CD4-positive, alpha-beta T cell treated with Interleukin-10 for 1 hour (primary cell): ENCODE results near the gene NUDT22.

Source experiments
- DNase-seq: peaks from one replicate; pipeline ENCODE4 v3.0.0-alpha.2; 2020

Gene NUDT22

DNA sequence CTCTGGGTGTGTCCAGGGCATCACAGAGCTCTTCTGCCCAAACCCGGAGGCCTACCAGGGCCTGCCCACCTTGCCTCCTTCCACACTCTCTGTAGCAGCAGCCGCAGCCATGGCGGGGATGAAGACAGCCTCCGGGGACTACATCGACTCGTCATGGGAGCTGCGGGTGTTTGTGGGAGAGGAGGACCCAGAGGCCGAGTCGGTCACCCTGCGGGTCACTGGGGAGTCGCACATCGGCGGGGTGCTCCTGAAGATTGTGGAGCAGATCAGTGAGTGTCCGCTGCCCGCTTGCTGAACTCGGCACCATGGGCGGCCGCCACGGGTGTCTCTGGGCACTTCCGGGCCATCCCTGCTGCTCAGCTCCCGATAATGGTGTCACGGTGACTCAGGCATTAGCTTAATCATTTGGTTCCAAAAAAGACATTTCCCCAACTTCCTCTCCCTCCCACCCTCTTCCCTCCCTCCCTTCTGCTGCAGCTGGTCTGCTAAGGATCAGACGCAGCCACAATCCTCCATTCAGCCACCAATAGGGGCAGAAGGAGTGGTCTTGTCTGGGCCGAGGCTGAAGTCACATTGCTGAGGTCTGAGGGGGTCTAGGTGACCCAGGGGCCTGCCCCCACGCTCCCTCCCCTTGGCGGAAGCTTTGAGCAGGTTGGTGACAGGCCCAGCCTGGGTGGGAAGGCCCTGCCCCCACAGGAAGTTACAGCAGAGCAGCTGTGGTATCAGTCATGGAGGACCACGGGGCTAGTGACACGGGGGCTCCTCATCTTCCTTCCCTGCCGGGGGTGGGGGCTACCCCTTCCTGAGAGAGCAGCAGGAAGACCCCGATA lies 18.6 kb upstream of the NUDT22 start:
- DNase-seq = peak; percentile 79

DNA sequence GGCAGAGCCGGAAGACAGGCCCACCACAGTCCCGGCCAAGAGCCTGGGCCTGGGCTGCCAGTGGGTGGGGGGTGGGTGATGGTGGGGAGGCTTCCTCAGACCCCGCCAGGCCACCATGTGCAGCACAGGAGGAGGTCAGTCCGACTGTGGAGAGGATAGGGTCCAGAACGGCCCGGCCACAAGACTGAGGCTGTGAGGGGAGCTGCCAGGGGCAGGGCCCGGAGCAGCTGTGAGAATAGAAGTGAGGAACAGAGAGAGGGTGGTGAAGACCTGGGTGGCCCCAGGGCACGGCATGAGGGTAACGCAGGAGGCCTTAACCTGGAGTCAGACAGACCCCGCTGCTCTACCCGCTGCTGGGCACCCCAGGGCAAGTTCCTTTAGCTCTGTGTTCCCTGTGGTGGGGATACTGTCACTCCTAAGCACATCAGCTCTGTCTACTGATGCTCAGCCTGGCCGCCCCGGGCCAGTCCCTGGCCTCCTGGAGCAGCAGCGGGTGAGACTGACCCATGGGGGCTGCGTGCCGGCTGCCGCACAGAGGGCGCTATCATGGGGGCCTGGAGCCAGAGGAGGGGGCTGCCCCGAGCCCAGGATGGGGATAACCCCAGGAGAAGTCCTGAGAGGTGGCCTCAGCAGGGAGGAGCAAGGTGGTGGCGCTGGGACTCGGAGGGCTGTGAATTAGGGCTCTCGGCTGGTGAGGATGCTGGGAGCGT lies 17.8 kb upstream of the NUDT22 start:
- DNase-seq = no peak

DNA sequence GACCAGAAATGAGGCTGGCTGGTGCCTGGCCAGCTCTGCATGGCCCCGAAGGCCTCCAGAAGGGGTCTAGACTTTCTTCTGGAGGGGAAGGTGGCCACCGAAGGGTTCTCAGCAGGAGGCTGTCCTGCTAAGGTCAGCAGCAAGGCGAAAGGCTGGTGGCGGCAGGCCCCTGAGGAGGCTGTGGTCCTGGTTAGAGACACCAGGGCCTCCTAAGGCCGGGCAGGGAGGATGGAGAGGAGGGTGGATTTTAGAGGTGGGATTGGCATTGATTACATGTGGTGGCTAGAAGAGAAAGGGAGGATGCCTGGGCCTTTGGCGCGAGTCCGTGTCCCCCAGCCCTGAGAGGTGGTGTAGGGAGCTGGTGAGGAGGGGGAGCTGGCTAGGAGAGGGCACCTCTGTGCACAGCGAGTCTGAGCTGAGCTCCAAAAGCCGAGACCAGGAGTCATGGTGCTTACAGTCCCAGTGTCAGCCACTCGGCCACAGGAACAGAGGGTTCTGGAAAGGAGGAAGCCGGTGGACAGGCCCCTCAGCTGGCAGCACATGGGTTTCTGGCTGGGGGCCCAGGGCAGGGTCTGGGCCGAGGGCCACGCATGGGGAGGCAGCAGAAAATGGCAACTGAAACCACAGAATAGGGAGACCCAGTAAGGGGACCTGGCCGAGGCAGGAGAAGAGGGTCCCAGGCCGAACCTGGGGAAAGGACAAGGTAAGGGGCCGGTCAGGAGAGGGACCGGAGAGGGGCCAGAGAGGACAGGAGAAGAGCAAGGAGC lies 17.1 kb upstream of the NUDT22 start:
- DNase-seq = no peak

DNA sequence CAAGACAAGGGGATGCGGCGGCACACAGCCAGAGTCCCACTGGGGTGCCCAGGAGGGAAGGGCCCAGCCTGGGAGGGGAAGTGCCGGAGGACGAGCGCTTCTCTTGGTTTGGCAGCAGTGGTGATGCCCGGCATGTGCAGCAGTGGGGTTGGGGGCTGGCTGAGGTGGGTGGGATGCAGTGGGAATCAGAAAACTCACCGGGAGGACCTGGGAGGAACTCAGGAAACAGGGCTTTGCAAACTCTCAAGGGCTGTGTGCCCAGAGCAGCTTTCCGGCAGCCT lies 16.6 kb upstream of the NUDT22 start:
- no peak for DNase-seq

DNA sequence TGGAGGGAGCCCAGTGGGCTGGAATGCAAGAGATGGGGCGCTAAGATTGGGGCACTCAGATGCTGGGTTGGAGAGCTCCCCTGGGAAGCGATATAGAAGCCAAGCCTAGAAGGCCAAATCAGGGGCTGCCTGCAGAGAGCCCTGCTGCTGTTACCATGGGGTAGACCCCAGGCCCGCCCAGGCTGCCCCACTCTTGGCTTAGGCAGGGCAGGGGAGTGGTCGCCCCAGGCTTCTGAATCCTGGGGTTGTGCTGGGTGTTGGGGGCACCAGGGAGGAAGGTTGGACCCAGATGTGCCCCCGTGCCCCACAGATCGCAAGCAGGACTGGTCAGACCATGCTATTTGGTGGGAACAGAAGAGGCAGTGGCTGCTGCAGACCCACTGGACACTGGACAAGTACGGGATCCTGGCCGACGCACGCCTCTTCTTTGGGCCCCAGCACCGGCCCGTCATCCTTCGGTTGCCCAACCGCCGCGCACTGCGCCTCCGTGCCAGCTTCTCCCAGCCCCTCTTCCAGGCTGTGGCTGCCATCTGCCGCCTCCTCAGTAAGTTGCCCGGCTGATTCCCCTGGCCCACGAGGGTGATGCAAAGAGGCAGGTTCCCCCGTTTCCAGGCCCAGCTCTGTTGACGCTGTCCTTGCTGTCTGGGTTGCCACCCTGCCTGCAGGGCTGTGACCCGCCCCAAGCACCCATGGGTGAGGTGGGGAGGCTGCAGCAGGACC lies 15.6 kb upstream of the NUDT22 start:
- DNase-seq = no peak

DNA sequence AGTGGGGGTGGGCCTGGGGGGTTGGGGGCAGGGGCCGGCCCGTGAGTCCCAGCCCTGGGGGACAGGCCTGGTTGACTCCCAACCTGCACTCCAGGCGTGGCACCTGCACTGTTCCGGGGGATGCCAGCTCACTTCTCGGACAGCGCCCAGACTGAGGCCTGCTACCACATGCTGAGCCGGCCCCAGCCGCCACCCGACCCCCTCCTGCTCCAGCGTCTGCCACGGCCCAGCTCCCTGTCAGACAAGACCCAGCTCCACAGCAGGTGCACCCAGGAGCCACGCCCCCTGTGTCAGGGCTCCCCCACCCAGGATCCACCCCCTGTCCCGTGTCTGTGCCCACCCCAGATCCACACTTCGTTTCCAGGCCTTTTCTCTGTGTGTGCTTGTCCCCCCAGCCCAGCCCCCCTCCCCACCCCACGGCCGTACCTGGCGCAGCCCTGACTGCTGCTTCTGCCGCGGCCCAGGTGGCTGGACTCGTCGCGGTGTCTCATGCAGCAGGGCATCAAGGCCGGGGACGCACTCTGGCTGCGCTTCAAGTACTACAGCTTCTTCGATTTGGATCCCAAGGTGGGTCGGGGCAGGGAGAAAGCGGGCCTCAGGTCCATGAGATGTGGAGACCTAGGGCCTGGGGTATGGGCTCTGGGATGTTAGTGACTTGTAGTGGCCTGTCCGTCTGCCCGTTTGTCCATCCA lies 14.7 kb upstream of the NUDT22 start:
- no peak for DNase-seq

DNA sequence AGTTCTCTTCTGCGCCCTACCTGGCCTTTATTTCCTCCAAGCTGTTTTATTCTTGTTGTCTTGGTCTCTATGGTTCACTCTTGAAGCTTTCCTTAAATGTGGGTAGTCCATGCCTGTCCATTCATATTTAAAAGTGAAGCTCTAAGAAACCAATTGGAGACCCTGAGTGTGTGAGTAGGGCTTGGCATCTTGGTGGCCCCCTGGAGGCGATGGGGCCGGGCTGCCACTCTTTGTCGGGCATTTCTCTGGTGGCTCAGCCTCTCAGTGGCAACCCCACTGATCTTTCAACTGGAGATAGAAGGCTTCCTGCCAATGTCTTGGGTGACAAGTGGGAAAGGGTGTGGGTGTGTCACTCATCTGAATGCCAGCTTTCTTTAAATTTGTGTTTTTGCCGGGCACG lies 9.2 kb upstream of the NUDT22 start:
- no peak for DNase-seq

DNA sequence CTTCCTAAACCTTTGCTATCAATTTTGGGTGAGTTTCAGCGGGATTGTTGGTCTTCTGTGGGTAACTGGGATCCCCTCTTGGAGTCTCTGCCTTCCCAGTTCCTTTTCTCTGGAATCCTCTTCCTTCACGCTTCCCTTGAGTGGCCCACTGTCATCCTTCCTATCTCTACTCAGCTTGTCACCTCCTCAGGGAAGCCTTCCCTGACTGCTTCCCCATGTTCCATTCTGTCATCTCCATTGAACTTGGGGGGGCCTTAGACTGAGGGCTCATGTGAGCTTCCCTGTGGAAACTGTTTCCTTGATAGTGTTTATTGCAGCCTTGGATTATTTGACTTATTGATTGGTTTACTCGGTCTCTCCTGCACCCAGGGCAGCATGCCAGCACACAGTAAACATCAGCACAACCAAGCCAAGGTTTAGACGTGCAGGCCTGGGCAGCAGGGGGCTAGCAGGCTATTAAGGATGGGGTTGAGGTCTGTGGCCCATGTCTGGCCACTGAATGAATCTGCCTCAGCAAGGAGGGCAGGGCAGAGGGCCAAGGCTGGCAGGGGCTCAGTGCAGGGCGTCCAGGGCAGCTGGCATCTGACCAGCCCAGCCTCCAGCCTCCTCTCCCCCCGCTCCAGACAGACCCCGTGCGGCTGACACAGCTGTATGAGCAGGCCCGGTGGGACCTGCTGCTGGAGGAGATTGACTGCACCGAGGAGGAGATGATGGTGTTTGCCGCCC lies 7.3 kb upstream of the NUDT22 start:
- DNase-seq = no peak

DNA sequence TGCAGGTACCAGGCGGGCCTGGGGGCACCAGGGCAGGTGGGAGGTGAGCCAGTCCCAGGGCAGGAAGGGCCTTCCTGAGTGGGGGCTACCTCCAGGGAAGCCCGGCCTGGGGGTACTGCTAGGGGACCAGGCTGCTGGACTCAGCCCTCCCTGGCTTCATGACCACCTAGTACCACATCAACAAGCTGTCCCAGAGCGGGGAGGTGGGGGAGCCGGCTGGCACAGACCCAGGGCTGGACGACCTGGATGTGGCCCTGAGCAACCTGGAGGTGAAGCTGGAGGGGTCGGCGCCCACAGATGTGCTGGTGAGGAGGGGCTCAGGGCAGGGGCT lies 6.8 kb upstream of the NUDT22 start:
- no peak for DNase-seq

DNA sequence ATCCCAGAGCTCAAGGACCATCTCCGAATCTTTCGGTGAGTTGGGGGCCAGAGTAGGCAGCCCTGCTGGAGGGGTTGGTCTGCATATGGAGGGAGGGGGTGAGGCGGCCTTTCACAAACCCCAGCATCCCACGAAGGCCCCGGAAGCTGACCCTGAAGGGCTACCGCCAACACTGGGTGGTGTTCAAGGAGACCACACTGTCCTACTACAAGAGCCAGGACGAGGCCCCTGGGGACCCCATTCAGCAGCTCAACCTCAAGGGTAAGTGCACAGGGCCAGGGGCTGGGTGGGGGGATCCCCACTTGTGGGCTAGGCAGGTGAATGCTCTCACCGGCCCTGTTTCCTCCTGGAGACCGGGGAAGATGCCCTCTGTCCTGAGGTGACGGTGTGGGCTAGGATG lies 6.3 kb upstream of the NUDT22 start:
- DNase-seq = no peak

DNA sequence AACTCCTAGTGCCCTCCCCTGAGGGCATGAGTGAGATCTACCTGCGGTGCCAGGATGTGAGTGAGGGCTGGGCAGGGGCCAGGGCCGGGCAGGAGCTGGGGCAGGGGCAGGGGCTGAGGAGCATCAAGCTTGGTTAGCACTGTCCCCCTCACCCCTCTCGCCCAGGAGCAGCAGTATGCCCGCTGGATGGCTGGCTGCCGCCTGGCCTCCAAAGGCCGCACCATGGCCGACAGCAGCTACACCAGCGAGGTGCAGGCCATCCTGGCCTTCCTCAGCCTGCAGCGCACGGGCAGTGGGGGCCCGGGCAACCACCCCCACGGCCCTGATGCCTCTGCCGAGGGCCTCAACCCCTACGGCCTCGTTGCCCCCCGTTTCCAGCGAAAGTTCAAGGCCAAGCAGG lies 5.8 kb upstream of the NUDT22 start:
- DNase-seq = no peak

DNA sequence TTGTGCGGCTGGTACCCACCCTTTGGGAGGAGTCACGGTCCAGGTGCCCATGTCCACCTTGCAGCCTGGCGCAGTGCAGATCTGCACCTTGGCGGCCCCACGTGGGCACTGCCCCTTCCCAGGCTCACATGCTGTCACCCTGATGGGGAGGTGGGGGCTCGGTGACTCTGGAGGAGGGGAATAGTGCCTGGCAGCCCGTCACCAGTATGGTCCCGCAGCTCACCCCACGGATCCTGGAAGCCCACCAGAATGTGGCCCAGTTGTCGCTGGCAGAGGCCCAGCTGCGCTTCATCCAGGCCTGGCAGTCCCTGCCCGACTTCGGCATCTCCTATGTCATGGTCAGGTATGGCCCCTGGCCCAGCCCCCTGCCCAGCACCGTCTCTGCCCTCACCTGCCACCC lies 5.3 kb upstream of the NUDT22 start:
- DNase-seq = no peak

DNA sequence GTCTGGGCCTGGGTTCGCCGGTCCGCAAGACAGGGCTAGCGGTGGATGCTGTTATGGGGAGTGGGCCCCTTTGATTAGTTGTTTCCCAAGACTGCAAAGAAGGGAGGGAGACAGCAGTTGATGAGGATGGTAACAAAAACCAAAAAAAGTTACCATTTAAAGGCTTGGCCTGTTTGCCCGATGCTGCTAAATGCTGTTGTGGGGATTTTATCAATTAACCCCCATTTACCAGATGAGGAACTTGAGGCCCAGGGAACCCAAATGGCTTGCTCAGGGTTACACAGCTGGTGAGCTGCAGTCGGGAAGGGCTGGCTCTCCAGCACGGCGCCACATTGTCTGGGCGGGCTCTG lies 3.4 kb upstream of the NUDT22 start:
- DNase-seq = no peak

DNA sequence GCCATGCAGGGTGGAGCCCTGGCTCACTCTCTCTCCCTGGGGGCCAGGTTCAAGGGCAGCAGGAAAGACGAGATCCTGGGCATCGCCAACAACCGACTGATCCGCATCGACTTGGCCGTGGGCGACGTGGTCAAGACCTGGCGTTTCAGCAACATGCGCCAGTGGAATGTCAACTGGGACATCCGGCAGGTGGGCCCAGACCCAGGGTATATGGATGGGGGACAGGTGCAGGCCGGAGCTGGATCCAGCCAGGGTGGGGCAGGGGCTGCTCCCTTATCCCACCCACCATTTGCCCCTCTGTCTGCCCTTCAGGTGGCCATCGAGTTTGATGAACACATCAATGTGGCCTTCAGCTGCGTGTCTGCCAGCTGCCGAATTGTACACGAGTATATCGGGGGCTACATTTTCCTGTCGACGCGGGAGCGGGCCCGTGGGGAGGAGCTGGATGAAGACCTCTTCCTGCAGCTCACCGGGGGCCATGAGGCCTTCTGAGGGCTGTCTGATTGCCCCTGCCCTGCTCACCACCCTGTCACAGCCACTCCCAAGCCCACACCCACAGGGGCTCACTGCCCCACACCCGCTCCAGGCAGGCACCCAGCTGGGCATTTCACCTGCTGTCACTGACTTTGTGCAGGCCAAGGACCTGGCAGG lies 2.9 kb upstream of the NUDT22 start:
- no peak for DNase-seq

DNA sequence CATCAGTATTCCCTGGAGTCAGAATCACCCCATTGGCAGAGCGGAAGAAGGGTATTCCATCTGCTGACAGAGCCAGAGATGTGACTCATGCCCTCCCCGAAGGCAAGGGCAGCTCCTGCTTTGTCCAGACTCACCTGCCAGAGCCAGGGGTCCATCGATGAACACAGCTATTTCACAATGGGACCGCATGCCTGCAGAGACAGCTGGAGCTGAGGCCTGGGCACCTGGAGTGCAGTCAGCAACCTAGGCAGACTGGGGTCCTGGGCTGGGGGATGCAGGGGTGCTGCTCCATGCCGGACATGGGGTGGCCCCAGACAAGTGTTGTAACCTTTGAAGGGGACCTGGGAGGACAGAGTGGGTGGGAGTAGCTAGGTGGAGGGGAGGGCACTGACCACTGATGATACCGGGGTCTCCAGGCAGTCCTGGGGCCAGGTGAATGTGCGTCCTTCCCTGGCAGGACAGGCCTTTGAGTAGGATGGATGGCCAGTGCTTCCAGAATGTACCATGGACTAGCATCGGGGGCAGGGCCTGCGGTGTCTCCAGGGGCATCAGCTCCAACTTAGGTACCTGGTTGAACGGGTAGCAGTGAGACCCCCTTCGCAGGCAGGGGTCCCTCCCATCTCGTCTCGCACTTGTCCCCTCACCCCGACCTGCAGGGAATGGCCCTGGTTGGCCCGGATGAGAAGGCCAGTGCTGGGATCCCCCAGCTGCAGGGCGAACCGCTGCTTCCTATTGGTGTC lies 1.8 kb upstream of the NUDT22 start:
- no peak for DNase-seq

DNA sequence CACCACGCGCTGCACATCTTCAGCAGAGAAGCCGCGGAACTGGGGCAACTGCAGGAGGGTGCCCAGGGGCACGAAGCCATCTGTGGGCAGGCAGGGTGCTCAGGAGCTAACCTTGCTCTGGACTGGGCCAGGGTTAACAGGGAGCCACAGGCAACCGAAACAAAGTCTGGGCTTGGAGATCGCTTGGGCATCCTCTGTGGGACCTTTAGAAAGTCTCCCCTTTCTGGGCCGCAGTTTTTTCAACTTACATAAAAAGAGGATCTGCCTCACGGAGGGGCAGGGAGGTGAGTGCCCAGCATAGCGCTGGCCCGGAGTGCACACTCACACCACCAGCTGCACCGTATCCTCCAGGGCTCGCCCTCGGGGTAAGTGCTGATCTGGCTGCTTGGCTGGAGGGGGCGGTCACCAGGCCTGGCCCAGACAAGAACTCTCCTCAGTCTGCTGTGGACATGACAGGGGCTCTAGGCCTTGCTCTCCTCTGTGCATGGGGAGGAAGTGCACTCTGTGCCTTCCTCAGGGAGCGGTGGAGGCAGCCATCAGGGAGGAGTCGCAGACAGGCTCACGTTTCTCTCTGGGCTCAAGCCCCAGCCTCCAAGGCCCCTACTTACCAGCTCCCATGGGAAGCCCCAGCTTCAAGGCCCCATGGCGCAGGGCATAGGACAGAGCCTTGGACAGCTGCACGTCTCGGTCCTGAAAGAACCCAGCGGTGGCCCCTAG lies 1.0 kb upstream of the NUDT22 start:
- DNase-seq = no peak

DNA sequence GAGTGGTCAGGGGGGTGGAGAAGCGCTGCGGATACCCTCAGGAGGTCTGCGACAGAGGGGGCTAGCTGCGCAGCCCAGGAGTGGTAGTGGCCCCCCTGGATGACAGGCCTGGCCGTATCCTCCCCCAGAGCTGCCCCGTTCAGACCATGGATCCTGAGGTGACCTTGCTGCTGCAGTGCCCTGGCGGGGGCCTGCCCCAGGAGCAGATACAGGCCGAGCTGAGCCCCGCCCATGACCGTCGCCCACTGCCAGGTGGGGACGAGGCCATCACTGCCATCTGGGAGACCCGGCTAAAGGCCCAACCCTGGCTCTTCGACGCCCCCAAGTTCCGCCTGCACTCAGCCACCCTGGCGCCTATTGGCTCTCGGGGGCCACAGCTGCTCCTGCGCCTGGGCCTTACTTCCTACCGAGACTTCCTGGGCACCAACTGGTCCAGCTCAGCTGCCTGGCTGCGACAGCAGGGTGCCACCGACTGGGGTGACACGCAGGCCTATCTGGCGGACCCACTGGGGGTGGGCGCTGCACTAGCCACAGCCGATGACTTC lies 505 bp downstream of the NUDT22 start:
- peak; percentile 71 for DNase-seq

DNA sequence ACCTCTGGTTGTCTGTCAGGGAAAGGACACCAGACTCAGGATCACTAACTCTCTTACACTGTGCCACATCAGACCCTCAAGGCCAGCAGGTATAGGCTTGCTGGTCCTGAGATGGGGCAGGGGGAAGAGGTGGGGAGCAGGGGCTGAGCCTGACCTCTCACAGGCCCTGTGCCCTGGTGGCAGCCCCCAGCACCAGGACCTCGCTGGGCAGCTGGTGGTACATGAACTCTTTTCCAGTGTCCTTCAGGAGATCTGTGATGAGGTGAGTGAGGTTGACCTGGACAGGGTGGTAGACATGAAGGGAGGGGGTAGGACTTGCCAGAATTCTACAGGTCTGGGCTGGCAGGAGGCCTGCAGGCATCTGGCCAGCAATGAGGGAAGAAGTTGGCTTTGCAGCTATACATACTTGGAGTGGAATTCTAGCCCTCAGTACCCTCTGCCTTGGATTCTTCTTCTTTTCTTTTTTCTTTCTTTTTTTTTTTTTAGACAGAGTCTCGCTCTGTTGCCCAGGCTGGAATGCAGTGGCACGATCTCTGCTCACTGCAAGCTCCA lies 1.4 kb downstream of the NUDT22 start:
- no peak for DNase-seq

DNA sequence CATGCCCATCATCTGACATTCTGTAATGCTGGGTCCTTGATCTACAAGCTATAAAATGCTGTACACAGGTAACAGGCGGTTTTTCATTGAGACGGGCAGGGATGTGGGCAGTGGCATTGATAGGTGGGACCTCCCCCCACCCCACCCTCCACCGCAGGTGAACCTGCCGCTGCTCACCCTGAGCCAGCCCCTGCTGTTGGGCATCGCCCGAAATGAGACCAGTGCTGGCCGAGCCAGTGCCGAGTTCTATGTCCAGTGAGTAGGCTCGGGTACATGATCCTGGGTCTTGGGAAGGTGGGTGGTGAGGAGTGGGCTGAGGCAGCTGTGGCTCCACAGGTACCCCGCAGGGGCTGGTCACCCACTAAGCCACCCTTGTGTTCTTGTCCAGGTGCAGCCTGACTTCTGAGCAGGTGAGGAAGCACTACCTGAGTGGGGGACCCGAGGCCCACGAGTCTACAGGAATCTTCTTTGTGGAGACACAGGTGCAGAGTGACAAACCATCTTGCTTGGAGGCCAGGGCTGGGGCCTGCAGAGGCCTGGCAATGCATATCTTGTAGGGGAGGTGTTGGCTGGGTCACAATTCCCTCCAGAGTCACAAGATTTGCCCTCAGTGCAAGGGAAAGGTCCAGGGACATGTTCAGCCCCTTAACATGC lies 3.1 kb downstream of the NUDT22 start:
- no peak for DNase-seq
